WERI-Rb-1 (cell line): ENCODE results near the gene NOXRED1.

ENCODE experiments used
- DNase-seq: peaks from one replicate; pipeline ENCODE4 v3.0.0-alpha.2; 2020
- H3K27ac ChIP-seq: fragments of 250-450 bp; sonication (Bioruptor Pico); 2 replicates; pipeline ENCODE4 v1.5.1; 2020; ENCODE audit warnings: mild to moderate bottlenecking, moderate library complexity
- H3K27me3 ChIP-seq: fragments of 250-450 bp; sonication (Bioruptor Pico); 2 replicates; pipeline ENCODE4 v1.5.1; 2021; ENCODE audit warnings: mild to moderate bottlenecking, low read depth, moderate library complexity; ENCODE audit not compliant: insufficient read depth, severe bottlenecking
- H3K36me3 ChIP-seq: fragments of 250-450 bp; sonication (Bioruptor Pico); 2 replicates; pipeline ENCODE4 v1.5.1; 2020; ENCODE audit warnings: mild to moderate bottlenecking, moderate library complexity
- H3K4me3 ChIP-seq: 2 replicates; pipeline ENCODE4 v1.5.1; 2011; ENCODE audit warnings: low read depth, mild to moderate bottlenecking, control low read depth, low read length
- H3K9me3 ChIP-seq: fragments of 250-450 bp; sonication (Bioruptor Pico); 2 replicates; pipeline ENCODE4 v1.5.1; 2021; ENCODE audit warnings: mild to moderate bottlenecking, moderate library complexity; ENCODE audit not compliant: severe bottlenecking
- CTCF ChIP-seq: IDR thresholded peaks from 2 replicates; pipeline ENCODE4 v1.5.1; 2011; ENCODE audit warnings: low read depth, mild to moderate bottlenecking, control low read depth, inconsistent platforms, low read length

Gene NOXRED1

GRCh38 chr14:77459072-77459723 is 35.9 kb upstream of the NOXRED1 start:
- Histone ChIP-seq H3K27ac (peak overlapping the region; percentile 97), H3K4me3 (peak overlapping the region; percentile 87), H3K36me3 (peaks cover 48% of the 10 kb centered on the region), H3K27me3 (no peaks in the 10 kb centered on the region), H3K9me3 (no peaks in the 10 kb centered on the region)
- peak; percentile 81 for DNase-seq
- peak; percentile 62 for TF ChIP-seq CTCF

GRCh38 chr14:77458249-77458950 is 35.1 kb upstream of the NOXRED1 start:
- DNase-seq: peak; percentile 43
- Histone ChIP-seq H3K4me3 (peak overlapping the region; percentile 87), H3K27me3 (no peaks in the 10 kb centered on the region), H3K36me3 (peaks cover 40% of the 10 kb centered on the region), H3K9me3 (no peaks in the 10 kb centered on the region), H3K27ac (peak overlapping the region; percentile 97)
- no peak for TF ChIP-seq CTCF

- Histone ChIP-seq H3K27ac (peak within 1 kb of the TSS; percentile 97), H3K36me3 (peaks cover 33% of the 10 kb centered on the region), H3K9me3 (no peaks in the 10 kb centered on the region), H3K27me3 (no peaks in the 10 kb centered on the region), H3K4me3 (peak within 1 kb of the TSS; percentile 87)
- TF ChIP-seq CTCF: no peak
- peak; percentile 97 for DNase-seq
Observed at GRCh38 chr14:77457522-77458248, 34.4 kb upstream of the NOXRED1 start, which contains the start of the genes AHSA1 and VIPAS39. AHSA1 (plus strand) TSS chr14:77458093; CDS start chr14:77458190, 97 bp downstream. VIPAS39 (minus strand) TSS chr14:77457601; CDS start chr14:77454102, 3,499 bp downstream.

GRCh38 chr14:77457115-77457521 is 33.8 kb upstream of the NOXRED1 start:
- Histone ChIP-seq H3K9me3 (no peaks in the 10 kb centered on the region), H3K27me3 (no peaks in the 10 kb centered on the region), H3K27ac (peak overlapping the region; percentile 97), H3K36me3 (peaks cover 27% of the 10 kb centered on the region), H3K4me3 (peak overlapping the region; percentile 87)
- no peak for TF ChIP-seq CTCF
- no peak for DNase-seq

GRCh38 chr14:77455966-77456640 is 32.8 kb upstream of the NOXRED1 start:
- no peak overlapping the region for H3K27ac ChIP-seq
- no peak overlapping the region for H3K4me3 ChIP-seq
- peaks cover 17% of the 10 kb centered on the region for H3K36me3 ChIP-seq
- TF ChIP-seq CTCF: no peak
- no peak for DNase-seq
- no peaks in the 10 kb centered on the region for H3K9me3 ChIP-seq
- no peaks in the 10 kb centered on the region for H3K27me3 ChIP-seq
